ENCODE results near the gene B4GALT5.

B4GALT5 gene

DNA sequence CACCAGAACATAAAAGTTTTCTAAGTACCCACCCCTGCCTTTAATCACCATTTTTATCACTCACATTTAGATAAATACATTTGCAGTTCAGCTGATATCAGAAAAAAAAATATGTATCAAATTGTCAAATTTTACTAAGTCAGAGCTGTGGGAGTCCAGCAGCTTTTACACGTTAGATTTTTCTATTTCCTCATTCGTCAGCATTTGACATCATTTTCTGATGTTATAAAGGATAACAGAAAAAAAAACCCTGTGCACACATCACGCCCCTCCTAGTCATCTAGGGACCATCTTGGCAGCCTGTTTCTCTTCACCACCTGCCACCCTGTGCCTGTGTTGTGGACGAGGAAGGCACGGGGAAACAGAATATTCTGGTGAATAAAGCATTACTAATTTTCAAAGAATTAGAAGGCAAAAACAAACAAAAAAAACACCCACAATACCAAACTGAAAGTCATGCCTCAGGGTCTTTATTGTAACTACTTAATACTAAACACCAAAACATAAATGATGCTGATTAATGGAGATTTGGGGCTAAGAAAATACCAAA, 12.4 kb downstream of the B4GALT5 start:
- no peak overlapping the region for H3K4me3 ChIP-seq (ENCODE audit: low read depth, low read length)

GRCh38 chr20:49700411-49701185, 13.1 kb downstream of the B4GALT5 start:
- no peak overlapping the region for H3K4me3 ChIP-seq (ENCODE audit: low read depth, low read length)

- H3K4me3 ChIP-seq (ENCODE audit: low read depth, low read length): no peak overlapping the region
Measured at GRCh38 chr20:49699200-49699992, 14.3 kb downstream of the B4GALT5 start.

GRCh38 chr20:49698477-49698876, 15.2 kb downstream of the B4GALT5 start:
- H3K4me3 ChIP-seq (ENCODE audit: low read depth, low read length): no peak overlapping the region

GRCh38 chr20:49697071-49697470, 16.6 kb downstream of the B4GALT5 start:
- no peak overlapping the region for H3K4me3 ChIP-seq (ENCODE audit: low read depth, low read length)

GRCh38 chr20:49696594-49696993, 17.1 kb downstream of the B4GALT5 start:
- H3K4me3 ChIP-seq (ENCODE audit: low read depth, low read length): no peak overlapping the region

GRCh38 chr20:49695830-49696229, 17.8 kb downstream of the B4GALT5 start:
- no peak overlapping the region for H3K4me3 ChIP-seq (ENCODE audit: low read depth, low read length)

DNA sequence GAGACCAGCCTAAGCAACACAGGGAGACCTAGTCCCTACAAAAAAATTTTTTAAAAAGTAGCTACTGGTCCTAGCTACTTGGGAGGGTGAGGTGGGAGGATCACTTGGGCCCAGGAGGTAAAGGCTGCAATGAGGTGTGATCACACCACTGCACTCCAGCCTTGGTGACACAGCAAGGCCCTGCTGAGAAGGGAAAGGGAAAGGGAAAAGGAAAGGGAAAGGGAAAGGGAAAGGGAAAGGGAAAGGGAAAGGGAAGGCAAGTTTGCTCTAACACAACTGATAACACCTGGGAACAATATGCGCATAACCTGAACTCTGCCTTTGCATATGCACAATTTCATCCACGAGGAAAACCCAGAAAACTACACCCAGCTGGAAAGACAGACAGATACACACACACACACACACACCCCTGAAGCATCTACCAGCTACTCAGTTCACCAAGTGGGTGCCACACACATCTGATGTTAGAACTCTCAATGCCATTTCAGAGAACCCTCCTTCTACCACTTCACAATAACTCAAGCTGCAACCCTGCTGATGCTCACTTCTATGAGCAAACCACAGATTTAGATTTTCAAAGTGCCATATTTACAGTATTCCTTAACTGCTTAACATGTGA, 19.1 kb downstream of the B4GALT5 start:
- H3K4me3 ChIP-seq (ENCODE audit: low read depth, low read length): no peak overlapping the region

DNA sequence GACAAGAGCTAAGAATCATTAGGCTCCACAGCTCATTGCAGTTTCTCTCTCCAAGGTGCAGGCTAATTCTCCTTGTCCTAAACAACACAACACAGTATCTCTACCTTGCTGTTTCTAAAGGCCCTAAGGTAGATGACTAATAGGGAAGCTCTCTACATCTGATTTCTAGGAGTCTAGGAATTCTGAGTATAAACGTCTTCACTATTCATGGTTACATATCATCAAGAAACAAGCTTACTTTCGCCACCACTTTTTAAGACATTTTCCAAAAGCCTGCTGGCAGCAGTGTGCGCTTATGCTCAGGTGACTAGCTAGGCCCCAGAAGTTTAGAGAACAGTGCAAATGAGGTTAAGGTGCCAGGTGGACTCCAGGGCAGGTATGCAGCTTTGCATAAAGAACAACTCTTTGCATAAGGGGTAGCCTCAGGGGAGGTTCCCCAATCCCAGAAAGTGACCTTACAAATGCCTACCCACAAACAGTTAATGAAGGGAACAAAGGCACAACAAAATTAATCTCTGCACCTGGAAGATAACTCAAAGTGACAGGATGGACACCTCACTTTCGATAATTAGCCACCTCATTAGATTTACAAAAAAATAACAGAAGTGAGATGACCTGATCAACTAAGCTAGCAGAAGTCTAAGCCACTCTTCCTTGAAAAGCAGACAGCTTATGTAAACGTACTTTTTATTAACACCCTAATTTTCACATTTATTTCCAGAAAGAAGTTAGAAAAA, 20.1 kb downstream of the B4GALT5 start:
- no peak overlapping the region for H3K4me3 ChIP-seq (ENCODE audit: low read depth, low read length)

- no peak overlapping the region for H3K4me3 ChIP-seq (ENCODE audit: low read depth, low read length)
Measured at GRCh38 chr20:49692941-49693340, 20.7 kb downstream of the B4GALT5 start.

DNA sequence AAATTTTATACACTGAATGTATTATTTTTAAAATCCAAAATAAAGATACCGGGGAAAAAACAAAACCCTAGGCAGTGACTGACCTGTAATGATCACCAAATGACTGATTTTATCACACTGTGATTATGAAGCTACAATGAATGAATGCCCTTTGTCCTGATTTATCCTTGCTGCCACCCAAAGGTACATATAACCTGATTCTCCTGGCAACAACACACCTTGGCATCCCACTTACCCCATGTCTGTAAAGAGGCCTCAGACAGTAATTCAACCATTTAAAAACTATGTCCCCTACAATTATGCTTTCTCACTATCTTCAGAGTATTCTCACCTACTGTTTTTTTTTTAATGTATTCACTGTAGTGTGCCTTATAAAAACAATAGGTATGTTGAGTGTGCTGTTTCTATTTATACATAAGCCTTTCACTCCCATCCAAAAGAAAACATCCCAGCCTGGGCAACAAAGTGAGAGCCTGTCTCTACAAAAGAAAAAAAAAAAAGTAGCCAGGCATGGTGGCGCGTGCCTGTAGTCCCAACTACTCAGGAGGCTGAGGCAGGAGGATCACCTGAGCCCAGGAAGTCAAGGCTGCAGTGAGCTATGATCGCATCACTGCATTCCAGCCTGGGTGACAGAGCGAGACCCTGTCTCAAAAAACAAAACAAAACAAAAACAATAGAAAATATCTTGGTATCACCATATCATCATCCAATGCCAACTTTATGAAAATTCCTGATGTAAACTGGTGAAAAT, 21.7 kb downstream of the B4GALT5 start:
- H3K4me3 ChIP-seq (ENCODE audit: low read depth, low read length): no peak overlapping the region

DNA sequence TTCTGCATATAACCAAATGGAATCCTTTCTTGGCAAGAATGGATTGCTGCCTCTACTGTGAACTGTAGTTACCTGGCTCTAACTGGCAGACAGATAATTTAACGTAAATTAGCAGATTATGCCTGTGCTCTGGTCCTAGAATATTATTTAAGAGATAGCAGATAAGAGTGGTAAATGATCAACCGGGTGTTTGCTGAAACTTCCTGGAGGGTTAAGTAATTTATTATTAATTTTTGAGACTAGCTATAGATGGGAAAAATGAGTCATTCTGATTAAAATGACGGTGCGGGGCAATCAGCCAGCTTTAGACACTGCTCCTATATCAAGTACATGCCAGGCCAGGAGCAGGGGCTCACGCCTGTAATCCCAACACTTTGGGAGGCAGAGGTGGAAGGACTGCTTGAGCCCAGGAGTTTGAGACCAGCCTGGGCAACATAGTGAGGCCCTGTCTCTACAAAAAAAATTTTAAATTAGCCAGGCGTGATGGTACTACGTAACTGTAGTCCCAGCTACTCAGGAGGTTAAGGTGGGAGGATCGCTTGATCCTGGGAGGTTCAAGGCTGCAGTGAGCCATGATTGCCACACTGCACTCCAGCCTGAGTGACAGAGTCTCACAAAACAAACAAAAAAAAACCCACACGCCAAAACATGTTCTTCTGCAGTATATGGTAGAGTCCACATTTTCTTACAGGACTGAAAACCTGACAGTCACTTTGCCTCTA, 22.6 kb downstream of the B4GALT5 start:
- H3K4me3 ChIP-seq (ENCODE audit: low read depth, low read length): no peak overlapping the region

- H3K4me3 ChIP-seq (ENCODE audit: low read depth, low read length): no peak overlapping the region
Measured at GRCh38 chr20:49687595-49688567, 25.8 kb downstream of the B4GALT5 start.

DNA sequence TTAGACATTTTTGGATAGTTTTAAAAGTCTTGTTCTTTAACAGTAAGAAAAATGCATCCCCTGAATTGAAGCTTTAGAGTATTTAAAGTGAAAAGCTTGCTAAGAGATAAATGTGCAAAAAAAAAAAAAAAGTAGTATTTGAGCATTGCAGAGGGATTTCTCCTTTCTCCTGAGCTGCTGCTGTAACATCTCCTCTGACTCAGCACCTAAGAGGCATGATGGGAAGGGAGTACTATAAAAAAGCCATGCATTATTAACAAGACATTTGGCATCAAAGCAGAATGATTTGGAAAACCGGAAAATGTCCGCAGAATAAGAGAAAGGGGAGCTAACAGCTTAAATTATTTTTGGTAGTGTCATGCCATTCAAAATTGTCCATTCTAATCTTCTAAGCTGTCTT, 27.9 kb downstream of the B4GALT5 start:
- no peak overlapping the region for H3K4me3 ChIP-seq (ENCODE audit: low read depth, low read length)

DNA sequence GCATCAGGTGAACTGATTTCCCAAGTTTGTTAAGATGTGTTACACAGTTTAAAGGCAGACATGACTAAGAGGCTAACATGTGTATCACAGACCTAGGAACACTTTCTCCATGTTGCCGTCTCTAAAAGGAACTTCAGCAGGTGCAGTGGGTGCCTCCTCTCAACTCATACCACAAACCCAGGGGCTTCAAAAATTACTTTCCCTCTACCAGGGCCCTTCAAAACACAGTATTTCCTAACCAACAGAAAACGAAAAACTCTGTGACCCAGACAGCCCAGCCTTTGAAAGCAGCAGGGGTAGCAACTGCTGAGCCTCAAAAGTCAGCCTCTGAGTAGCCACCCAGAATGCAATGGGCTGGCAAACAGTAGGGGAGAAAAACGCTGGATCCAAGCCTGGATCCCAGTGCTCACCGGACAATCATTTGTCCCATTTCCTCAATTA, 28.5 kb downstream of the B4GALT5 start:
- no peak overlapping the region for H3K4me3 ChIP-seq (ENCODE audit: low read depth, low read length)

DNA sequence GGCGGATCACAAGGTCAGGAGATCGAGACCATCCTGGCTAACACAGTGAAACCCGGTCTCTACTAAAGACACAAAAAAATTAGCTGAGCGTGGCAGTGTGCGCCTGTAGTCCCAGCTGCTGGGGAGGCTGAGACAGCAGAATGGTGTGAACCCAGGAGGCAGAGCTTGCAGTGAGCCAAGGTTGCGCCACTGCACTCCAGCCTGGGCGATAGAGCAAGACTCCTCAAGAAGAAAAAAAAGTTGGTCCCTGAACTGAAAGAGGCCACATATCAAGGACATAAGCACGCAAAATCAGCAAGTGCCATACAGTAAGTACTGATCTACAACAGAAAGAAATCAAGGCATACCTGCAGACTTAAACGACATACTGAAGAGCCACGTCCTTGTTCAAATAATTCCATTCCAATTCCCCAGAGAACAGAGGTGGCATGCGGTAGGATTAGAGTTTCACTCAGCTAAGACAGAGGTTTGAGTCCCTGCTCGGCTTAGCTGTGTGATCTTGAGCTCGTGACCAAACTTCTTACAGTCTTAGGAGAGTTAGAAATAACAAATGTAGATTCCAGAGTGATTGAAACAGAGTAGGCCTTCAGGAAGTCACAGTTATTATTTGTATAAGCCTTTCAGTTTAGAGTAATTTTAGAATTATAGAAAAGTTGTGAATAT, 29.2 kb downstream of the B4GALT5 start:
- no peak overlapping the region for H3K4me3 ChIP-seq (ENCODE audit: low read depth, low read length)

- H3K4me3 ChIP-seq (ENCODE audit: low read depth, low read length): no peak overlapping the region
Measured at GRCh38 chr20:49682798-49683197, 30.9 kb downstream of the B4GALT5 start.

- H3K4me3 ChIP-seq (ENCODE audit: low read depth, low read length): no peak overlapping the region
Measured at GRCh38 chr20:49682278-49682677, 31.4 kb downstream of the B4GALT5 start.
